ENCODE measurements around the gene ACSF3.

DNA sequence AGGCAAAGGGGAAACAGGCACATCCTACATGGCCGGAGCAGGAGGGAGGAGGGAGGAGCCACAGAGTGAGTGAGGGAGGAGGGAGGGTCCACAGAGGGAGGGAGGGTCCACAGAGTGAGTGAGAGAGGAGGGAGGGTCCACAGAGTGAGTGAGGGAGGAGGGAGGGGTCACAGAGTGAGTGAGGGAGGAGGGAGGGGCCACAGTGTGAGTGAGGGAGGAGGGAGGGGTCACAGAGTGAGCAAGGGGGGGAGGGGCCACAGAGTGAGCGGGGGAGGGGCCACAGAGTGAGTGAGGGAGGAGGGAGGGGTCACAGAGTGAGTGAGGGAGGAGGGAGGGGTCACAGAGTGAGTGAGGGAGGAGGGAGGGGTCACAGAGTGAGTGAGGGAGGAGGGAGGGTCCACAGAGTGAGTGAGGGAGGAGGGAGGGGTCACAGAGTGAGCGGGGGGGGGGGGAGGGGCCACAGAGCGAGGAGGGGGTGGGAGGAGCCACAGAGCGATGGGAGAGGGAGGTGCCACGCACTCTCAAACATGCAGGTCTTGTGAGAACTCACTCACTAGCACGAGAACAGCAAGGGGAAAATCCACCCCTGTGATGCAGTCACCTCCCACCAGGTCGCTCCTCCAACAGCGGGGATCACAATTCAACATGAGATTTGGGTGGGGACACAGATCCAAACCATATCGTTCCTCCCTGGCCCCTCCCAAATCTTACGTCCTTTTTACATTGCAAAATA is 53.6 kb downstream of the ACSF3 start:
- TF ChIP-seq GATA2 (IDR thresholded peaks at IDR 0.05; ENCODE audit: low read depth, low read length) (no peak), GATA3 (IDR thresholded peaks at IDR 0.05; ENCODE audit: low read depth, low read length) (no peak)

All from SH-SY5Y (cell line).